B cell (primary cell): Measurements from ENCODE around the gene MAP1S.

Source experiments
- CTCF ChIP-seq: fragments of 200-600 bp; IDR thresholded peaks from one replicate; pipeline ENCODE4 v1.8.0; 2022; ENCODE audit warnings: antibody characterized with exemption, mild to moderate bottlenecking
- EZH2 ChIP-seq: IDR thresholded peaks from 2 replicates; pipeline ENCODE4 v1.6.1; 2012; ENCODE audit warnings: borderline replicate concordance, low read depth, mild to moderate bottlenecking, moderate library complexity, low read length; ENCODE audit not compliant: insufficient read depth, poor library complexity, severe bottlenecking

GRCh38 chr19:17752865-17753639, 33.8 kb downstream of the MAP1S start:
- TF ChIP-seq CTCF (no peak), EZH2 (no peak)
